GM04504 (cell line): ENCODE measurements around the gene AUP1.

Source experiments
- DNase-seq: peaks from one replicate; pipeline ENCODE4 v3.0.0-alpha.2; 2012; ENCODE audit warnings: low read depth

AUP1 gene

GRCh38 chr2:74513605-74514367, 15.7 kb downstream of the AUP1 start:
- DNase-seq, result no peak

DNA sequence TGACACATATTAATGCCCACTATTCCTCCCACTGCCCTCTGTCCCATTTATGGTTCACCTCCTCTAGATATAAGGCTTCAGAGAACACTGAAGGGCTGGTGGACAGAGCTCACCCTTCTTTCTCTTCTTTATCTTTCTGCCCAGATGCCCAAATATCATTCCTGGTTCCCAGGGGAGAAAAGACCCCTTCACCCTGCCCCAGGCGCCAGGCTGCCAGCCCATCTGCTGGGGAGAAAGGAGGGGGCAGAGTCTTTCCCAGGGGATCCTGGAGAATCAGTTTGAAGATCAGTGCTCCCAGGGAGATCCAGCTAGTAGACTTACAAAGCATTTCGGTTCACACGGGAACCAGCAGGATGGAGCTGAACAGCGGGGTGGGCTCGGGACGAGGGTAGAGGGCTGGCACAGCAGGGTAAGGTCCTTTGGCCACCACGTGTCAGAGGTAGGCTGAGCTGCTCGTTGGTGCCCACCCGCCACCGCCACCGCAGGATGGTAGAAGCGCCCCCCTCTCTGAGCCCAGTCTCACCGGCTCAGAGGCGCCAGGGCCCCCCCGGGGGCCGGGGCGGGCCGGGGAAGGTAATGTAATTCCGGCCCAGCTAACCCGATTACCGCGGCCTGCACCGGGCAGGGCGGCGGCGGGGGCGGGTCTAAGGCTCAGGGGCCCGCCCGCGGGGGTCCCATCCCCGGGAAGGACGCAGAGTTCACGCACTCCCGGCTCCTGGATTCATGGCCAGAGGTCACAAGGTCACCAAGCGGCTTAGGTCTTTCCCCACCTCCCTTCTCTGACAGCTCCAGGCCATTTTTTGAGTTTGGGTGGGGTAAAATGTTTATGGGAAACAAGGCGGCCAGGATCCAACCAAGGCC, 16.5 kb downstream of the AUP1 start:
- DNase-seq, result no peak

DNA sequence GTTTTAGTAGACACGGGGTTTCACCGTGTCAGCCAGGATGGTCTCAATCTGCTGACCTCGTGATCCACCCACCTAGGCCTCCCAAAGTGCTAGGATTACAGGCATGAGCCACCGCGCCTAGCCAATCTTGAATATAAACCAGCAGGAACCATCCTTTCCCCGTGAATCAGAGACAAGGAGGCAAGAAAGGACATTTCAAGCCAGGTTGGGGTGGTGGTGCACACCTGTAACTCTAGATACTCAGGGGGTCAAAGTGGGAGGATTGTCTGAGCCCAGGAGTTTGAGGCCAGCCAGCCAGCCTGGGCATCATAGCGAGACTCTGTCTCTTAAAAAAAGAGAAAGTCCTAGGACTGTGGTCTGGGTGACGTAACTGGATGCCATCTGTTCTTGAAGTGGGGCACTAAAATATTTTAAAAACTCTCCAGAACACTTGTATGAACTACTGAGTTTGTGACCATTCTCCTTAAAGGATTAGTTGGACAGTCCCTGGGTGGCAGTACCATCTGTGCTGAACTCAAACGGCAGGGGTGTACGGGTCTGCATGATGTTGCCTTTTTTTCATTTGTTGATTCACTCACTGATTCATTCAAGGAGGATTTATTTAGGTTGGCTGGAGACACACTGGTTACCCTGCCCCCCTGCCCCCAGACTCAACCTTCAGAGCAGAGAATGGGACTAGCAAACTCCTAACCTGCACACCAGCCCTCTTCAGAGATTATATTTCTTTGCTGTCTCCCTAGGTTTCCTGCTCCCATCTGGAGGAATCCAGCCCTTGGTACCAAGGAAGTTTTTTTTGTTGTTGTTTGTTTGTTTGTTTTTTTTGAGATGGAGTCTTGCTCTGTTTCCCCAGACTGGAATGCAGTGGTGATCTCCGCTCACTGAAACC, 18.2 kb downstream of the AUP1 start:
- no peak for DNase-seq

DNA sequence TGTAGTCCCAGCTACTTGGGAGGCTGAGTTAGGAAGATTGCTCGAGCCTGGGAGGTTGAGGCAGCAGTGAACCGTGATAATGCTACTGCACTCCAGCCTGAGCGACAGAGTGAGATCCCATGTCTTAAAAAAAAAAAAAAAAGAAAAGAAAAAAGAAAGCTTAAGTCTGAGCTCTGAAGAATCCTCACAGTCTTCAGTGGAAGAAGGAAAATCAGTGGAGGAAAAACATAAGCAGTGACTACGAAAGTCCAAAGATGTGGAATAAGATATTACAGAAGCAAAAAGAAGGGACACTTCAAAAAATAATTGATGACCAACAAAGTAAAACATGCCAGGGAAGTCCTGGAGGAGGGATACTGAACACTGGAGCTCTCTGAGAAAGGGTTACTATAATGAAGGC, 19.2 kb downstream of the AUP1 start:
- no peak for DNase-seq

- peak; percentile 57 for DNase-seq
Observed at GRCh38 chr2:74507926-74508520, 21.5 kb downstream of the AUP1 start.

GRCh38 chr2:74507145-74507925, 22.2 kb downstream of the AUP1 start, which contains the start of gene PCGF1:
TSS of gene PCGF1 (minus strand) at chr2:74507695. CDS start at chr2:74507668, 27 bp downstream.
- DNase-seq, result peak; percentile 96

DNA sequence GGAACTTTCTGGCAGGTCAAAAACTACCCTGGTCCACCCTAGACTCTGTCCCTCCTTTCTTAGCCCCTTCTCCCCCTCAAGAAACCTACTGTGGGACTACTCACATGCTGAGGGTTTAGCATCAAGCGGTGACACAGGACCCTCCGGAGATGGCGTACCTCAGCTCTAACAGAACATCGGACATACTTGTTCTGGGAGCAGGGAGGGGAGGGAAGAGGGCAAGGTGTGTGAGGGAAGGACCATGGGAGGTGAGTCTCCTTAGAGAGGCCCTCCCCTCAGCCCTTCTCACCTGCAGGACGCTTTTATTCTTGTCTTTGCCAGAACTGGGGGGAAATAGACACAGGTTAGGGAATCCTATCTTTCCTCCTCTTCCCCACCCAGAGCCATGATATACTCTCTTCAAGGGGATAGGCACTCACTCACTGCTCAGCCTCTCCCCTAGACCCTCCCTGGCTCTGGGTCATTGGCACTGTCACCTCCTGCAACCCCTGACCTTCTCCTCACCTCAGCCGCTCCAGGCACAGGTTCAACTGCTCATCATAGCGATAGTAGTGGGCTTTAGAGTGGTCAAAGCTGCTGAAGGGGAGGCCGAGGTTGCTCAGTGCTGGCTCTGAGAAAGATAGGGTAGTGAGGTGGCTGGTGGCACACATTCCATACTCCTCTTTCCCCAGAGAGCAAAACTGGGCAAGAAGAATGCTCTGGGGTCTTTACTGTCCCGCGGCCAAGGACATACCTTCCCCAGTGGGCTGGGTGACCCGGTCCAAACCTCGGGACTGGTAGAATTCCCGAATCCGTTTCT, 23.9 kb downstream of the AUP1 start:
- DNase-seq, result no peak

GRCh38 chr2:74504591-74504990, 24.9 kb downstream of the AUP1 start:
- no peak for DNase-seq

DNA sequence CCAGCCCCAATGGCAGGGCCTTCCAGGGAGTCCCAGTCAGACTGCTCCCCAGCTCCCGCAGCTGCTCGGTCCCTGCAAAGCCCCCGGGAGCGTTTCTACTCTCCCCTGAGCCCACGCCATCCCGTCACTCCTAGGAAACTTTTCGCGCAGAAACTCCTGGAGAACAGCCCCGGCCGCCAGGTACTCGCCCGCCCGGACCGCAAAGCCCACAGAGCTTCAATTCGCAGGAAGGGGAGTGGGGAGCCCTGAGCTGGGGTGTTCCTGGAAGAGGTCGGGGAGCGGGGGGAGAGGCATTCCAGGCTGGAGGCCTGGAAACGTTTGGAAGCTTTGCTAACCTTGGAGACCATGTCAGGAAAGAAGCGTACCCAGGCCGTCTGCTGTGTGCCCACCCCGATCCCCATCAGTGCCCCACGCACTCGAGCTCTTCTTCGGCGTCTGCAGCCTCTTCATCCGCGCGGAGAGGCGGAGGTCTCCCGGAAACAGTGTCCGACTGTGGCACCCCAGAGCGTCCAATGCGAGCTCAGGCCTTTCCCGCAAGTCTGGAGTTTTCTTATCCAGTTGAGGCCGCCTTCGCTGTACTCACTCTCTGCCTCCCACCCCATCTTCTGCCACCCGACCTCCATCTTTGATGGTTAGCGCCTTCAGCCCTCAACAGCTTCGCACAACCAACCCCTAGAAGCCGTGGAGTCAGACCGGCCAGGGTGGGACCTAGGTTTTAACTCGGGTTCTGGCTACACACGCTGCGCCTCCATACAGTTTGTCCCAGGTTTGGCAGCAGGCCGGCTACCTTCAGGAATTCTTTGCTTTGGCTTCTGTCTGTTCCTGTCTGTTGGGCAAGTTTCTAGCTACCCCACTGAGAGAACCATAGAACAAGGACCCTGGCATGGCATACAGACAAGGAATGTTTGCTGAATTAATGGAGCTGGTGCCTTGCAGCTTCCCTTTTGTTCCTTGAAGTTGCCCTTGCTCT, 25.7 kb downstream of the AUP1 start:
- DNase-seq, result no peak

- DNase-seq, result peak; percentile 59
Observed at GRCh38 chr2:74502720-74503505, 26.6 kb downstream of the AUP1 start.

DNA sequence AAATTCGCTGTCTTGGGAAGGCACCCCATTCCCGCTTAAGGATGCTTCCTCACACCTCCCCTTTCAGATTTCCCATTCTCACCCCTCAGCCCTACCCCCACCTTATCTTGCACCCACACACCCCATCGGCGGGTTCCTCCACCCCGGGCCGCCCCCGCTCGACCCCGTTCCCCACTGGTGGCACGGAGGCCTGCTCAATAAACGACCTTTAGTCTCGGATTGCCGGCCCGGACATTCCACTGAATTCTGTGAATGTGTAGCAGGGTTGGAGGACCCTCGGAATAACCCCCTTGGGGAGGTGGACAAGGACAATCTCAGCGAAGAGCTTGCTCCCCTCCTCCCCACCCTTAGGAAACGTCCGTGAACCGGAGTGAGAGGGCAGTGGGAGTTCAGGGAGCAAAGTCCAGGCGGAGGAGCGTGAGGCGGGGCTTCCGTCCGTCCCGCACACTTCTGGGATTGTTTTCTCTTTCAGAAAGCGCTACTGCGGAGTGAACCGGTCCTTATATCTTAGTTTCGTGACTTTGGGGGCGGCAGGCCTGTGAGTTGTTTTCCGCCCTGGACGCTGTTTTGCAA, 27.3 kb downstream of the AUP1 start:
- DNase-seq, result no peak

DNA sequence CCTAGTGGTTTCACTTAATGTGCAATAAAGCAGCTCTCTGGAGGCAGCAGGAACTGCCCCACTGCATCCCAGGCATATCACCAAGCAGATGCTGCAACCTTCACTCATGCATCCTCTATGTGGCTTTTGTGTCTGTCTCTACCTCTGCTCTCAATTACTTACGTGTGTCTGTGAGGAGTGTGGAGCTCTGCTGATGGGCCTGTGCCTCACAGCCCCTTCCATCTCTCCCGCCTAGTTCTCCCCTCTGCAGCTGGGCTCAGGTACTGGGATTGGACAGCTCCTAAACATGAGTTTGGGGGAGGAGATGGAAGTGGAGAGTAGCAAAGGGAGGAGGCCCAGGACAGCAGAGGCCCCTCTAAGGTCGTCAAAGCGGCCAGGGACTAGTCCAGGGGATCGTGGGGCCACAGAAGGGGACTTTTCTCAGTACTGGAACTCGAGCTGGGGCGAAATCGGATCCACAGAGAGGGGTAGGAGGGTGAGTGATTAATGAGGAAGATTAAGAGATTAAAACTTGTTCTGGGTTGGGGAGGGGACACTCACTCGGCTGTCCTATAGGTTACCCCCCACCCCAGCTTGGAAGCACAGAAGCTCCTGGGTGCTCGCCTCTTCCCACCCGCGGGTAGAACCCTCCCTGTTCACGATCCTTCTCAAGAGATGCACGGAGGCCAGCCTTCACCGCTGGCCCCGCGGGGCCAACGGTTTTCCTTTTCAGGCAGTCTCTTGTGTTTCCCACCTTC, 28.0 kb downstream of the AUP1 start:
- DNase-seq, result no peak

DNA sequence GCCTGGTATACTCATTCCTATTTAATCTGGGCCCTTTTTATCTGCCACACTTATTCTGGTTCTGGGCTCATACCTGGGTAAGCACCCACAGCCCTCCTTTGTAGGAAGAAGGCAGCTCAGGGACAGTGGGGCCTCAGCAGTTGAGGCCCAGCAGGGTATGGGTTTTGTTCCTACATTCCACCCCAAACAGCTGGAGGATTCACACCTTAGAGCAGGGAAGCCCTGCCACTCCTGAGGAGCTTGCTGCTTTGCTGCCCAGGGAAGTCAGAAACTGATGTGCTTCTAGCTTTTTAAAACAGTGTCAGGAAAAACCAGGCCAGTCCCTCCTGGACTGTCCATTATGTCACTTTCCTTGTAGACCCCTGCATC, 28.9 kb downstream of the AUP1 start:
- no peak for DNase-seq

- DNase-seq, result no peak
Observed at GRCh38 chr2:74499940-74500577, 29.4 kb downstream of the AUP1 start.

DNA sequence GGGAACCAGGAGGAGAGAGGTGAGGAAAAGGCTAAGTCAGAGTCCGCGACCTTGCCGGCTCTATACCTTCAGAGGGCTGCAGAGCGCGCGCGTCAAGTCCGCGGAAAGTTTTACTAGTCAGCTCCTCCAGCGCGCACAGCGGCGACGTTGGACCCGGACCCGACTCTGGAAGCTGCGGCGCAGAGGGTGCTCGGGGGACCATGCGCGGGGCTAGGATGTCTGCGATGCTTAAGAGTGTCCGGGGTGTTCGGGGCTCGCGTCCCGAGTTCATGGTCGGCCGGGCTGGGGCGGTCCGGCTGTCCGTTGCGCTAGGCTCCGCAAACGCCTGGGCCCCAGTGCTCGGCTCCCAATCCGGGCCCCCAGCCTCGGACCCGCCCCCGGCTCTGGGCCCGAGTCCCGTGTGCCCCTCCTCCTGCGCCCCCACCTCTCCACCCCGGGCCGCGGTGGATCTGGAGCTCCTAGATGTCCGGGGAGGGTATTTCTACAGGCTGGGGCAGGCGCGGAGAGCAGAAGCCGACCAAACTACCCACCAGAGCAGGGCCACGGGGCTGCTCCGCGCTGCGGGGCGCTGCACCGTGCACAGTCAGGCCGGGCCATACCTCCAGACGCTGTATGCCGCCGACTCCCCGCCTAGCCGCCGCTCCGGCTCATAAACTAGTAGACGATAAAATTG, 30.1 kb downstream of the AUP1 start, which contains the start of gene LBX2:
TSS of gene LBX2 (minus strand) at position 337 of the 673 bp plus-strand sequence. CDS start at position 271, 66 bp downstream.
- no peak for DNase-seq
